Nephron (organoid): ENCODE results near the gene SACS.

ENCODE experiments used
- H3K27ac Mint-ChIP-seq, 3 experiments: 2 replicates each; pipeline ENCODE4 v1.8.0; 2020; ENCODE audit warnings: mixed read lengths in 3 of 3, mild to moderate bottlenecking in 2 of 3, moderate library complexity in 1 of 3
- H3K27me3 Mint-ChIP-seq: 2 replicates; pipeline ENCODE4 v1.8.0; 2021; ENCODE audit warnings: low read depth, mild to moderate bottlenecking, moderate library complexity, mixed read lengths
- H3K36me3 Mint-ChIP-seq: 2 replicates; pipeline ENCODE4 v1.8.0; 2020; ENCODE audit warnings: low read depth, mixed read lengths
- H3K4me1 Mint-ChIP-seq: 2 replicates; pipeline ENCODE4 v1.8.0; 2020; ENCODE audit warnings: mixed read lengths
- H3K4me3 Mint-ChIP-seq, 3 experiments: 2 replicates each; pipeline ENCODE4 v1.8.0; 2020; ENCODE audit warnings: mild to moderate bottlenecking in 3 of 3, mixed read lengths in 3 of 3, moderate library complexity in 2 of 3
- H3K9me3 Mint-ChIP-seq: 2 replicates; pipeline ENCODE4 v1.8.0; 2020; ENCODE audit warnings: mixed read lengths
- TF ChIP-seq, protein P1 (sequence below), 3 experiments: fragments of 200-600 bp; sonication (generic); IDR thresholded peaks; one replicate each; pipeline ENCODE4 v1.5.0; 2021; ENCODE audit warnings: antibody characterized with exemption in 3 of 3; ENCODE audit not compliant: unreplicated experiment in 3 of 3

Gene SACS, protein sequence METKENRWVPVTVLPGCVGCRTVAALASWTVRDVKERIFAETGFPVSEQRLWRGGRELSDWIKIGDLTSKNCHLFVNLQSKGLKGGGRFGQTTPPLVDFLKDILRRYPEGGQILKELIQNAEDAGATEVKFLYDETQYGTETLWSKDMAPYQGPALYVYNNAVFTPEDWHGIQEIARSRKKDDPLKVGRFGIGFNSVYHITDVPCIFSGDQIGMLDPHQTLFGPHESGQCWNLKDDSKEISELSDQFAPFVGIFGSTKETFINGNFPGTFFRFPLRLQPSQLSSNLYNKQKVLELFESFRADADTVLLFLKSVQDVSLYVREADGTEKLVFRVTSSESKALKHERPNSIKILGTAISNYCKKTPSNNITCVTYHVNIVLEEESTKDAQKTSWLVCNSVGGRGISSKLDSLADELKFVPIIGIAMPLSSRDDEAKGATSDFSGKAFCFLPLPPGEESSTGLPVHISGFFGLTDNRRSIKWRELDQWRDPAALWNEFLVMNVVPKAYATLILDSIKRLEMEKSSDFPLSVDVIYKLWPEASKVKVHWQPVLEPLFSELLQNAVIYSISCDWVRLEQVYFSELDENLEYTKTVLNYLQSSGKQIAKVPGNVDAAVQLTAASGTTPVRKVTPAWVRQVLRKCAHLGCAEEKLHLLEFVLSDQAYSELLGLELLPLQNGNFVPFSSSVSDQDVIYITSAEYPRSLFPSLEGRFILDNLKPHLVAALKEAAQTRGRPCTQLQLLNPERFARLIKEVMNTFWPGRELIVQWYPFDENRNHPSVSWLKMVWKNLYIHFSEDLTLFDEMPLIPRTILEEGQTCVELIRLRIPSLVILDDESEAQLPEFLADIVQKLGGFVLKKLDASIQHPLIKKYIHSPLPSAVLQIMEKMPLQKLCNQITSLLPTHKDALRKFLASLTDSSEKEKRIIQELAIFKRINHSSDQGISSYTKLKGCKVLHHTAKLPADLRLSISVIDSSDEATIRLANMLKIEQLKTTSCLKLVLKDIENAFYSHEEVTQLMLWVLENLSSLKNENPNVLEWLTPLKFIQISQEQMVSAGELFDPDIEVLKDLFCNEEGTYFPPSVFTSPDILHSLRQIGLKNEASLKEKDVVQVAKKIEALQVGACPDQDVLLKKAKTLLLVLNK (N-terminal part only)

DNA sequence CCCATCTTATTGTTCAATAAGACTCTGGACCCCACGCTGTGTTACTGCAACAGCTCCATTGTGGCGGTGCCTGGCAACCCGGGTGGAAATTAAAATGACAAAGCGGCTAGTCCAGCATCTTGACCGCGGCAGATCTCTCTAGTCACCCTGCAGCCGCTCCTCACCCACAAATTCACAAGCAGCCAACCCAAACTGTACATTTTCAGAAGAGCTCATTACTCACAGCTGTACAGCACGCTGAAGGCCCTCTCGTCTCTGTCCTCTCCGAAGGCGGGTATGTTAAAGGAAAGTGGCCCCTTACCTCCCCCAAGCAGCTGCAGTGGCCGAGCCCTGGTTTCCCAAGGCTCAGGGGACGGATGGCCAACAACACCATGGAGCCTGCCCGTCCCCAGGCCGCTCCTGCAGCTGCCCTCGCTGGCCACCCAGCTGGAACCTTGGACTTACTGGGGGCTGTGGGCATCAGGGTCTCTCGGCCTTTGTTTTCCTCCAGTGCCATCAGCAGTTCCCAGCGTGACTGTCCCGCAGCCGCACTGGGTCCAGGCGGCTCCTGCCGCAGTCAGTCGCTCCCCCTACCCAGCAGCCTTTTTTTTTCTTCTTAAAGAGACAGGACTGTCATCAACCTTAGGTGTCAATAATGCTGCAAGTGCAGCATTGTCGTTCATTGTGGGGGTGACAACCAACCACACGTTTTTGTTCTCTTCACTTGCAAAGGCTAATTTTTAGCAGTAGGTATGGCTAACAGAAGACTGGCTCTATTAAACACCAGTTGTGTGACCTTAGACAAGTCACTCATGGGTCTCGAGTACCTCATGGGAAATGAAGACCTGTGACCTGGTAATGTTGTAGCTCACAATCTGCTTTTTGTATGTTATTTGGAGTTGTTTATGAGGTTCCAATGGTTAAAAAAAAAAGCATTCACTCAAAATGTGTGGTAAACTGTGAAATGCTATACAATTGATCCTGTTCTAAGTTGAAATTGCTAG, at the start of gene SACS:
Gene SACS (minus strand): TSS at position 532 of the 983 bp plus-strand sequence. CDS start 22,463 bp downstream, outside the sequence.
- H3K4me3 Mint-ChIP-seq = peak within 1 kb of the TSS; percentile 92 to 98 (median 93)
- H3K4me1 Mint-ChIP-seq = peaks cover 42% of the 10 kb centered on the region
- peak within 1 kb of the TSS; percentile 67 to 79 (median 78) for H3K27ac Mint-ChIP-seq
- TF ChIP-seq, protein P1, sequence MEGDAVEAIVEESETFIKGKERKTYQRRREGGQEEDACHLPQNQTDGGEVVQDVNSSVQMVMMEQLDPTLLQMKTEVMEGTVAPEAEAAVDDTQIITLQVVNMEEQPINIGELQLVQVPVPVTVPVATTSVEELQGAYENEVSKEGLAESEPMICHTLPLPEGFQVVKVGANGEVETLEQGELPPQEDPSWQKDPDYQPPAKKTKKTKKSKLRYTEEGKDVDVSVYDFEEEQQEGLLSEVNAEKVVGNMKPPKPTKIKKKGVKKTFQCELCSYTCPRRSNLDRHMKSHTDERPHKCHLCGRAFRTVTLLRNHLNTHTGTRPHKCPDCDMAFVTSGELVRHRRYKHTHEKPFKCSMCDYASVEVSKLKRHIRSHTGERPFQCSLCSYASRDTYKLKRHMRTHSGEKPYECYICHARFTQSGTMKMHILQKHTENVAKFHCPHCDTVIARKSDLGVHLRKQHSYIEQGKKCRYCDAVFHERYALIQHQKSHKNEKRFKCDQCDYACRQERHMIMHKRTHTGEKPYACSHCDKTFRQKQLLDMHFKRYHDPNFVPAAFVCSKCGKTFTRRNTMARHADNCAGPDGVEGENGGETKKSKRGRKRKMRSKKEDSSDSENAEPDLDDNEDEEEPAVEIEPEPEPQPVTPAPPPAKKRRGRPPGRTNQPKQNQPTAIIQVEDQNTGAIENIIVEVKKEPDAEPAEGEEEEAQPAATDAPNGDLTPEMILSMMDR (IDR thresholded peaks at IDR 0.05; ENCODE audit: unreplicated experiment in 3 of 3) = no peak
- no peaks in the 10 kb centered on the region for H3K9me3 Mint-ChIP-seq
- no peaks in the 10 kb centered on the region for H3K36me3 Mint-ChIP-seq
- H3K27me3 Mint-ChIP-seq = peaks cover 4% of the 10 kb centered on the region

DNA sequence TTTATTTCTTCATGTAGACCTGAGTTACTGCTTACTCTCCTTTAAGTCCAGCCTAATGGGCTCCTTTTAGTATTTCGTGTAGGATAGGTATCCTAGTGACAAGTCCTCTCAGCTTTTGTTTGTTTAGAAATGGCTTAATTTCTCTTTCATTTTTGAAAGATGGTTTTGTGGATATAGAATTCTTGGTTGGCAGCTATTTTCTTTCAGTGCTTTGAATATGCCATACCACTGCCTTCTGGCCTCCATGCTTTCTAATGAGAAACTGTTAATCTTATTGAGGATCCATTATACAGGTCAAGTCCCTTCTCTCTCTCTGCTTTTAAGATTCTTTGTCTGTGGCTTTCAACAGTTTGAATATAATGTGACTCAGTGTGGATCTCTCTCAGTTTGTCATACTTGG, 46.8 kb upstream of the SACS start:
- H3K4me1 Mint-ChIP-seq = peaks cover 4% of the 10 kb centered on the region
- TF ChIP-seq, protein P1 (IDR thresholded peaks at IDR 0.05; ENCODE audit: unreplicated experiment in 3 of 3) = no peak

DNA sequence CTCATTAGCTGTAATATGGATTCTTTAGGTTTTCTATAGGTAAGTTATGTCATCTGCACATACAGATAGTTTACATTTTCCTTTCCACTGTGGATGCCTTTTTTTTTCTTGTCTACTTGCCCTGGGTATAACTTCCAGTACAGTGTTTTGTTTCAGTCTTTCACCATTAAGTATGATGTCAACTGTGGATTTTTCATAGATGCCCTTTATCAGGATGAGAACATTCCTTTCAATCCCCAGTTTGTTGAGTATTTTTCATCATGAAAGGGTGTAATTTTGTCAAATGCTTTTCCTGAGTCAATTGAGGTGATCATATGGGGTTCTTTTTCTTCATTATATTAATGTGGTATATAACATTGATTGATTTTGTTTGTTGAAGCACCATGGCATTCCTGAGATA, 43.6 kb upstream of the SACS start:
- Mint-ChIP-seq H3K9me3 (peaks cover 37% of the 10 kb centered on the region), H3K27me3 (no peaks in the 10 kb centered on the region), H3K36me3 (peaks cover 26% of the 10 kb centered on the region), H3K4me3 (no peak overlapping the region), H3K27ac (no peak overlapping the region), H3K4me1 (no peaks in the 10 kb centered on the region)
- TF ChIP-seq, protein P1 (IDR thresholded peaks at IDR 0.05; ENCODE audit: unreplicated experiment in 3 of 3) = no peak

More for the DNA sequence above, 46.8 kb upstream of the SACS start:
- peaks cover 26% of the 10 kb centered on the region for H3K36me3 Mint-ChIP-seq
- peaks cover 41% of the 10 kb centered on the region for H3K9me3 Mint-ChIP-seq
- no peaks in the 10 kb centered on the region for H3K27me3 Mint-ChIP-seq
- no peak overlapping the region for H3K27ac Mint-ChIP-seq
- H3K4me3 Mint-ChIP-seq = no peak overlapping the region

DNA sequence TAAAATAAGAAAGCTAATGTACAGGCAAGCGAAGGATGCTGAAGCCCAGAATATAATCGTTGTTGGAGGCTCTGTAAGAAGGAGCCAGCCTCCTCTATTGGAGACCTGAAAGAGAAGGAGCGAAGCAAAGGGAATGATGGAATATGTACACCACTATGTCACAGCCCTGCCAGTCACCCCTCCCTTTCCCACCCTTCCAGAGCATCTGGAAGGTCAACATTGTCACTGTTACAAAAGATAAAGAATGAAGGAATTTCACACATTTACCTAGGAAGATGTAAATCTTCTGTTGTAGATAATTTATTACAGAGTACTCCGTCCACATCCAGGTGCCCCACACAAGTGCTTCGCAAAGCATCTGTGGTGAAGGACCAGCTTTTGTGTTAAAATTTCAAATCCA, 39.7 kb upstream of the SACS start:
- no peak overlapping the region for H3K4me3 Mint-ChIP-seq
- H3K27ac Mint-ChIP-seq = no peak overlapping the region
- H3K36me3 Mint-ChIP-seq = peaks cover 3% of the 10 kb centered on the region
- peaks cover 8% of the 10 kb centered on the region for H3K9me3 Mint-ChIP-seq
- H3K27me3 Mint-ChIP-seq = no peaks in the 10 kb centered on the region
- peaks cover 32% of the 10 kb centered on the region for H3K4me1 Mint-ChIP-seq
- TF ChIP-seq, protein P1 (IDR thresholded peaks at IDR 0.05; ENCODE audit: unreplicated experiment in 3 of 3) = no peak

DNA sequence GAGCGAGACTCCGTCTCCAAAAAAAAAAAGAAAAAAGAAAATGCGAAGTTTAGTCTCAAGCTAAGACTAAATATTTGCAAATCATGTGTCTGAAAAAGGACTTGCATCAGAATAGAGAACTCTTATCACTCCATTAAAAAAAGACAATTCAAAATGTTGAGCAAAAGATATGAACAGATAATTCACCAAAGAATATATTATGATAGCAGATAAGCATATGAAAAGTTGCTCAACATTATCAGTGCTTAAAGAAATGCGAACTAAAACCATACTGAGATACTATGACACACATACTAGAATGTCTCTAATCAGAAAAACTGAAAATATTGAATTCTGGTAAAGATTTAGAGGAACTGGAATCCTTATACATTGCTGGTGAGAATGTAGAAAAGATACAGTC, 38.7 kb upstream of the SACS start:
- Mint-ChIP-seq H3K4me1 (peaks cover 37% of the 10 kb centered on the region), H3K27ac (peak overlapping the region in 1 of 3 experiments; percentile 58), H3K27me3 (no peaks in the 10 kb centered on the region), H3K4me3 (no peak overlapping the region), H3K9me3 (peaks cover 2% of the 10 kb centered on the region), H3K36me3 (peaks cover 3% of the 10 kb centered on the region)
- TF ChIP-seq, protein P1 (IDR thresholded peaks at IDR 0.05; ENCODE audit: unreplicated experiment in 3 of 3) = no peak
